ENCODE measurements around the gene PI4KA.

Gene PI4KA

GRCh38 chr22:20796731-20797130, 61.9 kb downstream of the PI4KA start:
- H3K4me3 Mint-ChIP-seq: no peak overlapping the region
- peaks cover 3% of the 10 kb centered on the region for H3K27me3 Mint-ChIP-seq (ENCODE audit: low read depth)
- no peak overlapping the region for H3K27ac Mint-ChIP-seq
- TF ChIP-seq CTCF (IDR thresholded peaks at IDR 0.05; ENCODE audit: unreplicated experiment in 3 of 3): no peak
- no peaks in the 10 kb centered on the region for H3K4me1 Mint-ChIP-seq
- H3K9me3 Mint-ChIP-seq: no peaks in the 10 kb centered on the region
- H3K36me3 Mint-ChIP-seq (ENCODE audit: low read depth): peaks cover 64% of the 10 kb centered on the region

- Mint-ChIP-seq H3K4me1 (no peaks in the 10 kb centered on the region), H3K36me3 (ENCODE audit: low read depth) (peaks cover 66% of the 10 kb centered on the region), H3K27ac (no peak overlapping the region), H3K27me3 (ENCODE audit: low read depth) (peaks cover 3% of the 10 kb centered on the region), H3K4me3 (no peak overlapping the region), H3K9me3 (no peaks in the 10 kb centered on the region)
- no peak for TF ChIP-seq CTCF (IDR thresholded peaks at IDR 0.05; ENCODE audit: unreplicated experiment in 3 of 3)
These were observed 63.8 kb downstream of the PI4KA start for GRCh38 chr22:20794650-20795413.

- Mint-ChIP-seq H3K36me3 (ENCODE audit: low read depth) (peaks cover 59% of the 10 kb centered on the region), H3K27me3 (ENCODE audit: low read depth) (peaks cover 3% of the 10 kb centered on the region), H3K27ac (no peak overlapping the region), H3K9me3 (no peaks in the 10 kb centered on the region), H3K4me3 (no peak overlapping the region), H3K4me1 (no peaks in the 10 kb centered on the region)
- no peak for TF ChIP-seq CTCF (IDR thresholded peaks at IDR 0.05; ENCODE audit: unreplicated experiment in 3 of 3)
These were observed 64.6 kb downstream of the PI4KA start for GRCh38 chr22:20793748-20794649.

GRCh38 chr22:20792966-20793728, 65.5 kb downstream of the PI4KA start:
- Mint-ChIP-seq H3K4me1 (peaks cover 6% of the 10 kb centered on the region), H3K27ac (no peak overlapping the region), H3K4me3 (no peak overlapping the region), H3K9me3 (no peaks in the 10 kb centered on the region), H3K27me3 (ENCODE audit: low read depth) (peaks cover 3% of the 10 kb centered on the region), H3K36me3 (ENCODE audit: low read depth) (peaks cover 55% of the 10 kb centered on the region)
- TF ChIP-seq CTCF (IDR thresholded peaks at IDR 0.05; ENCODE audit: unreplicated experiment in 3 of 3): no peak

GRCh38 chr22:20792221-20792965, 66.2 kb downstream of the PI4KA start:
- H3K27ac Mint-ChIP-seq: no peak overlapping the region
- H3K4me3 Mint-ChIP-seq: no peak overlapping the region
- H3K27me3 Mint-ChIP-seq (ENCODE audit: low read depth): peaks cover 3% of the 10 kb centered on the region
- no peak for TF ChIP-seq CTCF (IDR thresholded peaks at IDR 0.05; ENCODE audit: unreplicated experiment in 3 of 3)
- H3K36me3 Mint-ChIP-seq (ENCODE audit: low read depth): peaks cover 52% of the 10 kb centered on the region
- no peaks in the 10 kb centered on the region for H3K9me3 Mint-ChIP-seq
- peaks cover 6% of the 10 kb centered on the region for H3K4me1 Mint-ChIP-seq

Data from nephron (organoid).